Hepatocyte (in vitro differentiated cells): ENCODE data around the gene GMCL1.

Experiments
- CTCF ChIP-seq: fragments of 200-600 bp; sonication (generic); IDR thresholded peaks from 2 replicates; pipeline ENCODE4 v1.5.1; 2016; ENCODE audit warnings: antibody characterized with exemption, mild to moderate bottlenecking; ENCODE audit not compliant: poor library complexity
- EZH2phosphoT487 ChIP-seq: fragments of 200-600 bp; sonication (generic); IDR thresholded peaks from one replicate; pipeline ENCODE4 v1.6.1; 2018; ENCODE audit warnings: antibody characterized with exemption, mild to moderate bottlenecking, low read depth, moderate library complexity; ENCODE audit not compliant: unreplicated experiment, severe bottlenecking

- TF ChIP-seq CTCF: no peak
- TF ChIP-seq EZH2phosphoT487: no peak
Measured at GRCh38 chr2:69846182-69847067, 17.0 kb downstream of the GMCL1 start.
